ENCODE results near the gene NOVA1. TPM values are rescaled to one million over a fixed set of nuclear protein-coding genes. Genes with fewer than 3 reads are reported as not detected.
A peak's percentile ranks its signal among the peaks of the same experiment; 100 is the strongest.

Gene NOVA1
- total RNA-seq, 1 experiment from 2014 or later: 11.6 TPM

GRCh38 chr14:26602902-26603301 lies 5.1 kb upstream of the NOVA1 start (continued):
- TF ChIP-seq HMGA2 (CRISPR knock-in tag; IDR thresholded peaks at IDR 0.05): no peak
- no peak for TF ChIP-seq NFE2L1 (CRISPR knock-in tag; IDR thresholded peaks at IDR 0.05)
- TF ChIP-seq NR3C1 (CRISPR knock-in tag; conservative IDR thresholded peaks at IDR 0.05; ENCODE audit: low read depth): no peak
- TF ChIP-seq TEAD4 (CRISPR knock-in tag; IDR thresholded peaks at IDR 0.05): no peak
- no peak for TF ChIP-seq MYBL2 (CRISPR knock-in tag; IDR thresholded peaks at IDR 0.05)
- TF ChIP-seq HMGXB4 (CRISPR knock-in tag; IDR thresholded peaks at IDR 0.05): no peak
- no peak for TF ChIP-seq ATF6 (CRISPR knock-in tag; IDR thresholded peaks at IDR 0.05)

- ATAC-seq (no peak), DNase-seq (ENCODE audit: low spot score) (no peak)
- CTCF ChIA-PET: no interaction called here
- Mint-ChIP-seq H3K36me3 (no peaks in the 10 kb centered on the region), H3K27ac (no peak overlapping the region), H3K4me3 (no peak overlapping the region), H3K27me3 (ENCODE audit: low read depth) (peaks cover 10% of the 10 kb centered on the region), H3K9me3 (no peaks in the 10 kb centered on the region), H3K4me1 (peaks cover 14% of the 10 kb centered on the region)
- TF ChIP-seq OVOL2 (CRISPR knock-in tag; IDR thresholded peaks at IDR 0.05; ENCODE audit: borderline replicate concordance) (no peak), ZNF232 (CRISPR knock-in tag; IDR thresholded peaks at IDR 0.05) (no peak), TEAD4 (CRISPR knock-in tag; IDR thresholded peaks at IDR 0.05) (no peak), ZNF671 (CRISPR knock-in tag; IDR thresholded peaks at IDR 0.05) (no peak), NFE2L1 (CRISPR knock-in tag; IDR thresholded peaks at IDR 0.05) (no peak), ELF4 (CRISPR knock-in tag; IDR thresholded peaks at IDR 0.05; ENCODE audit: low read depth) (no peak)
- POLR2A ChIA-PET: no interaction called here
Measured at GRCh38 chr14:26601856-26602255, 4.0 kb upstream of the NOVA1 start.

- Mint-ChIP-seq H3K9me3 (no peaks in the 10 kb centered on the region), H3K27ac (no peak overlapping the region), H3K4me3 (peak overlapping the region; percentile 97), H3K4me1 (peaks cover 29% of the 10 kb centered on the region), H3K27me3 (ENCODE audit: low read depth) (peaks cover 10% of the 10 kb centered on the region), H3K36me3 (no peaks in the 10 kb centered on the region)
- DNase-seq (ENCODE audit: low spot score) (no peak), ATAC-seq (no peak)
- ChIA-PET CTCF (no interaction called here), POLR2A (no interaction called here)
- TF ChIP-seq ELF4 (CRISPR knock-in tag; IDR thresholded peaks at IDR 0.05; ENCODE audit: low read depth): no peak
- no peak for TF ChIP-seq HMGXB4 (CRISPR knock-in tag; IDR thresholded peaks at IDR 0.05)
- no peak for TF ChIP-seq ZNF263 (CRISPR knock-in tag; IDR thresholded peaks at IDR 0.05; ENCODE audit: low read depth)
- no peak for TF ChIP-seq CDX4 (CRISPR knock-in tag; IDR thresholded peaks at IDR 0.05; ENCODE audit: borderline replicate concordance)
- TF ChIP-seq PREB (CRISPR knock-in tag; IDR thresholded peaks at IDR 0.05; ENCODE audit: borderline replicate concordance): no peak
- no peak for TF ChIP-seq NR3C1 (CRISPR knock-in tag; conservative IDR thresholded peaks at IDR 0.05; ENCODE audit: low read depth)
- TF ChIP-seq NFYB (CRISPR knock-in tag; conservative IDR thresholded peaks at IDR 0.05; ENCODE audit: low read depth): no peak
- no peak for TF ChIP-seq PRDM15 (CRISPR knock-in tag; IDR thresholded peaks at IDR 0.05)
- no peak for TF ChIP-seq SP1 (CRISPR knock-in tag; conservative IDR thresholded peaks at IDR 0.05)
Measured at GRCh38 chr14:26599291-26599690, 1.5 kb upstream of the NOVA1 start.

All from WTC11 (cell line).